ENCODE data around the gene MALAT1.
"Not testable (repeated sequence)": the region's sequence is repeated elsewhere in the genome, so short reads cannot be mapped to it uniquely, and the experiment has no call there.

The MALAT1 gene

GRCh38 chr11:65498727-65498976, 193 bp upstream of the MALAT1 start:
- DNase-seq (ENCODE audit: low read depth, low spot score), result no peak

- DNase-seq (ENCODE audit: low read depth, low spot score), result no peak
Measured at GRCh38 chr11:65499713-65500386, 1.0 kb downstream of the MALAT1 start.

- no peak for DNase-seq (ENCODE audit: low read depth, low spot score)
Measured at GRCh38 chr11:65500387-65501185, 1.7 kb downstream of the MALAT1 start.

GRCh38 chr11:65501186-65501471, 2.3 kb downstream of the MALAT1 start:
- no peak for DNase-seq (ENCODE audit: low read depth, low spot score)

- DNase-seq (ENCODE audit: low read depth, low spot score), result no peak
Measured at GRCh38 chr11:65501472-65502273, 2.8 kb downstream of the MALAT1 start.

- no peak for DNase-seq (ENCODE audit: low read depth, low spot score)
Measured at GRCh38 chr11:65502274-65502554, 3.4 kb downstream of the MALAT1 start.

- DNase-seq (ENCODE audit: low read depth, low spot score), result no peak
Measured at GRCh38 chr11:65502555-65503367, 3.9 kb downstream of the MALAT1 start.

GRCh38 chr11:65503368-65503948, 4.6 kb downstream of the MALAT1 start:
- DNase-seq (ENCODE audit: low read depth, low spot score), result no peak

GRCh38 chr11:65503949-65504673, 5.3 kb downstream of the MALAT1 start:
- no peak for DNase-seq (ENCODE audit: low read depth, low spot score)

- no peak for DNase-seq (ENCODE audit: low read depth, low spot score)
Measured at GRCh38 chr11:65504674-65505465, 6.0 kb downstream of the MALAT1 start.

GRCh38 chr11:65505466-65506289, 6.8 kb downstream of the MALAT1 start:
- no peak for DNase-seq (ENCODE audit: low read depth, low spot score)

- DNase-seq (ENCODE audit: low read depth, low spot score), result no peak
Measured at GRCh38 chr11:65506290-65506771, 7.5 kb downstream of the MALAT1 start.

- no peak for DNase-seq (ENCODE audit: low read depth, low spot score)
Measured at GRCh38 chr11:65506772-65507505, 8.1 kb downstream of the MALAT1 start.

- not testable (repeated sequence) for DNase-seq (ENCODE audit: low read depth, low spot score)
Measured at GRCh38 chr11:65512311-65512710, 13.5 kb downstream of the MALAT1 start.

- no peak for DNase-seq (ENCODE audit: low read depth, low spot score)
Measured at GRCh38 chr11:65516135-65516968, 17.5 kb downstream of the MALAT1 start.

- DNase-seq (ENCODE audit: low read depth, low spot score), result not testable (repeated sequence)
Measured at GRCh38 chr11:65518941-65519549, 20.2 kb downstream of the MALAT1 start.
